DND-41 (cell line): ENCODE results near the gene HEBP1.

Experiments used
- CTCF ChIP-seq: IDR thresholded peaks from 2 replicates; pipeline ENCODE4 v1.5.1; 2012; ENCODE audit warnings: borderline replicate concordance, low read length, moderate library complexity, mild to moderate bottlenecking; ENCODE audit not compliant: poor library complexity, severe bottlenecking; ENCODE audit errors: extremely low read depth
- EZH2 ChIP-seq: IDR thresholded peaks from 3 replicates; pipeline ENCODE4 v1.6.1; 2012; ENCODE audit warnings: borderline replicate concordance, low read depth, mild to moderate bottlenecking, moderate library complexity, low read length, inconsistent platforms; ENCODE audit not compliant: severe bottlenecking

- TF ChIP-seq EZH2 (no peak), CTCF (no peak)
Measured at GRCh38 chr12:12998248-12998647, 1.8 kb downstream of the HEBP1 start.
